Activated CD4-positive, alpha-beta memory T cell treated with anti-CD3 and anti-CD28 coated beads for 36 hours (primary cell): ENCODE measurements around the gene LAG3. TPM values are rescaled to one million over a fixed set of nuclear protein-coding genes. Genes with fewer than 3 reads are reported as not detected.

Experiments used
- CTCF ChIA-PET: fragments of 350-600 bp; sonication (Branson Sonifier 250); formaldehyde crosslinking; loops from one replicate; lab custom pipeline; 2021; ENCODE audit warnings: antibody characterized with exemption, inconsistent platforms; lab: Charles Lee
- POLR2A ChIA-PET: fragments of 350-600 bp; sonication (Branson Sonifier 250); formaldehyde crosslinking; loops from one replicate; lab custom pipeline; 2021; ENCODE audit warnings: antibody characterized with exemption; lab: Charles Lee
- DNase-seq: peaks from one replicate; pipeline ENCODE4 v3.0.0-alpha.2; 2020
- H3K27ac Mint-ChIP-seq: one replicate; pipeline ENCODE4 v1.8.0; 2021; ENCODE audit warnings: mixed read lengths
- H3K27me3 Mint-ChIP-seq: one replicate; pipeline ENCODE4 v1.8.0; 2021; ENCODE audit warnings: mixed read lengths
- H3K36me3 Mint-ChIP-seq: one replicate; pipeline ENCODE4 v1.8.0; 2021; ENCODE audit warnings: mixed read lengths
- H3K4me1 Mint-ChIP-seq: one replicate; pipeline ENCODE4 v1.8.0; 2021; ENCODE audit warnings: low read depth, mixed read lengths
- H3K4me3 Mint-ChIP-seq: one replicate; pipeline ENCODE4 v1.8.0; 2021; ENCODE audit warnings: mild to moderate bottlenecking, mixed read lengths
- H3K9me3 Mint-ChIP-seq: one replicate; pipeline ENCODE4 v1.8.0; 2021; ENCODE audit warnings: mixed read lengths
- intact Hi-C: fragments of 100-400 bp; cut with micrococcal nuclease; formaldehyde crosslinking; loops from one replicate; pipeline ENCODE4 v1.15.1; 2023
- total RNA-seq, 2 experiments: library from RNA; stranded (reverse); gene quantifications; one replicate each; pipeline ENCODE4 v1.2.3, GENCODE V29; 2021

Gene LAG3
- total RNA-seq, 2 experiments from 2014 or later: 169 to 172 TPM

DNA sequence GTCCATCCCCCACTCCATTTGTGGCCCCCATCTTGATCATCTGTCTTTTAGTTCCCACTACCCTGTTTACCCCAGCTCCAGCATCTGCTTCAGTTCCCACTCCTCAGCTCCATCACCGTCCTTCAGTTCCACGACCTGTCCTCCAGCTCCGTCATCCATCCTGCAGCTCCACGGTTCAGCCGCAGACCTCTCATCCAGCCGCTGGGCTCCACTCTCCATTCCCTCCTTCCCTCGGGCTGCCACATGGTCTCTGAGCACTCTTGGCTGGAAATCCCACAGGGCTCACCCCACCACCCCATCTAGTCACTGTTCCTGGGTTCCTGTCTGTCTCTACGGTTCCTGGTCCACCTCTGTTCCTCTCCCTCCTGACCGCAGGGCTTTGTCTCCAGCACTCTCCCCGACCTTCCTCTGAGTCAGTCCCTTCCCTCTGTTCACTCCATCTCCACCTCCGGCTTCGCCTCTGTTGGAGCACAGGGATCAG lies 52.6 kb downstream of the LAG3 start:
- POLR2A ChIA-PET: interaction anchor here (1.1 kb wide), 1 partner anchor 71 kb away, joined by 3 read pairs; no protein-coding TSS in a partner anchor
- Mint-ChIP-seq H3K4me3 (no peak overlapping the region), H3K27ac (no peak overlapping the region), H3K36me3 (no peaks in the 10 kb centered on the region), H3K9me3 (no peaks in the 10 kb centered on the region), H3K27me3 (peaks cover 29% of the 10 kb centered on the region), H3K4me1 (peaks cover 30% of the 10 kb centered on the region)
- DNase-seq: no peak
- intact Hi-C loops: loop anchor here (1.0 to 5.0 kb wide), 4 partner anchors 72 to 208 kb away; partner anchors contain the start of genes MLF2 and ZNF384
- CTCF ChIA-PET: interaction anchor here (0.7 to 7.0 kb wide), 24 partner anchors 8 to 204 kb away, joined by 3 to 91 read pairs (median 6); partner anchors contain the start of genes CD4, CDCA3, COPS7A and MLF2

DNA sequence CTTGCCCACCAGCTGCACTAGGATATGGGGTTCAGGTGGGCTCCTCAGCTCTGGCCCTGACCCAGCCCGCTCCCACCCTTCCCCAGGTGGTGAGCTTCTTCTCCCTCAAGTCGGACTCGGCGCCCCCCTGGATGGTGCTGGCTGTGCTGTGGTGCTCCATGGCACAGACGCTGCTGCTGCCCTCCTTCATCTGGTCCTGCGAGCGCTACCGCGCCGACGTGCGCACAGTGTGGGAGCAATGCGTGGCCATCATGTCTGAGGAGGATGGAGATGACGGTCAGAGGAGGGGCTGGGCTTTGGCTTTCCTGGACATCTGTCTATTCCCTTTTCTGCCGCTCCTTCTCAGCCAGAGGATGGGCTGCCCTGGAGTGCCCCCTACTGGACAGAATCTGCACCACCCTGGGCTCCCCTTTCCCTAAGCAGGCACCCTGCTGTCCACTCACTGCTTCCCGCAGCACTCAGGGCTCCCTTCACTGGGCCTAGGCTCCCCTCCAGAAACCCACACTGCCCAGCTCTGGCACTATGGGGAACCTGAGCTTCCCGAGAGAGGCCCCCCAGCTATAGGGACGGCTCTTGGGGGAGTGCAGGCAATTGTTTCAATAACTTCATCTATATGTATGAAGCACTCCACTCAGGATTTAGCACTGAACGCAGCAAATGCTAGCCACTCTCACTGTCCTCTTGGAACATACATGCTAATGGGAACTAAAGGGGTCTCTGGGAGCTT lies 53.2 kb downstream of the LAG3 start:
- Mint-ChIP-seq H3K27me3 (peaks cover 29% of the 10 kb centered on the region), H3K9me3 (no peaks in the 10 kb centered on the region), H3K4me3 (no peak overlapping the region), H3K4me1 (peaks cover 30% of the 10 kb centered on the region), H3K36me3 (no peaks in the 10 kb centered on the region), H3K27ac (peak overlapping the region; percentile 16)
- intact Hi-C loops: loop anchor here (1.0 to 5.0 kb wide), 5 partner anchors 33 to 208 kb away; partner anchors contain the start of genes MLF2 and ZNF384
- peak; percentile 90 for DNase-seq
- CTCF ChIA-PET: interaction anchor here (0.6 to 7.0 kb wide), 28 partner anchors 9 to 141 kb away, joined by 3 to 91 read pairs (median 5); partner anchors contain the start of genes CD4, CDCA3, COPS7A and MLF2
- POLR2A ChIA-PET: interaction anchor here (1.1 kb wide), 1 partner anchor 72 kb away, joined by 3 read pairs; no protein-coding TSS in a partner anchor

DNA sequence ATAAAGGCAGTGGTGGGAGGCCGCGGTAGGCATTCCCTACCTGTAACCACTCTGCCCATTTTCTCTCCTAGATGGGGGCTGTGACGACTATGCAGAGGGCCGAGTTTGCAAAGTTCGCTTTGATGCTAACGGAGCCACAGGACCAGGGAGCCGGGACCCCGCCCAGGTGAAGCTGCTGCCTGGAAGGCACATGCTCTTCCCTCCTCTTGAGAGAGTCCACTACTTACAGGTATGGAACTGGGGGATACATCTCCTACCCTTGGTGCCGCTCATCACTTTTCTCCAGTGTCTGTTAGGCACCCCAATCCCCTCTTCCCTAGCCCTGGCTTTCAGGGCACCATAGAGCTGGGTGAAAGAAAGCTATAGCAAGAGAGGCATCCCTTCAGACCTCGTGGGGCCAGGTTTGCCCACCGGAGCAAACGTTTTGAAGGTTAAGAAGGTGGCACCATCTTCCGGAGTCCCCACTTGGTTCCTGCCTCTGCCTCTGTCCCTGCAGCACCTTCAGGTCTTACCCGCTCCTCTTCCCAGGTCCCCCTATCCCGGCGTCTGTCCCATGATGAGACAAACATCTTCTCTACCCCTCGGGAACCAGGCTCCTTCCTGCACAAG lies 53.9 kb downstream of the LAG3 start:
- ChIA-PET POLR2A (no interaction called here), CTCF (interaction anchor here (0.5 to 7.0 kb wide), 19 partner anchors 9 to 142 kb away, joined by 3 to 91 read pairs (median 5); partner anchors contain the start of genes CD4, CDCA3, COPS7A and MLF2)
- Mint-ChIP-seq H3K9me3 (no peaks in the 10 kb centered on the region), H3K4me3 (no peak overlapping the region), H3K27ac (no peak overlapping the region), H3K4me1 (peaks cover 24% of the 10 kb centered on the region), H3K27me3 (peaks cover 29% of the 10 kb centered on the region), H3K36me3 (no peaks in the 10 kb centered on the region)
- DNase-seq: no peak
- intact Hi-C loops: loop anchor here (2.0 to 5.0 kb wide), 3 partner anchors 33 to 209 kb away; partner anchors contain the start of gene ZNF384

DNA sequence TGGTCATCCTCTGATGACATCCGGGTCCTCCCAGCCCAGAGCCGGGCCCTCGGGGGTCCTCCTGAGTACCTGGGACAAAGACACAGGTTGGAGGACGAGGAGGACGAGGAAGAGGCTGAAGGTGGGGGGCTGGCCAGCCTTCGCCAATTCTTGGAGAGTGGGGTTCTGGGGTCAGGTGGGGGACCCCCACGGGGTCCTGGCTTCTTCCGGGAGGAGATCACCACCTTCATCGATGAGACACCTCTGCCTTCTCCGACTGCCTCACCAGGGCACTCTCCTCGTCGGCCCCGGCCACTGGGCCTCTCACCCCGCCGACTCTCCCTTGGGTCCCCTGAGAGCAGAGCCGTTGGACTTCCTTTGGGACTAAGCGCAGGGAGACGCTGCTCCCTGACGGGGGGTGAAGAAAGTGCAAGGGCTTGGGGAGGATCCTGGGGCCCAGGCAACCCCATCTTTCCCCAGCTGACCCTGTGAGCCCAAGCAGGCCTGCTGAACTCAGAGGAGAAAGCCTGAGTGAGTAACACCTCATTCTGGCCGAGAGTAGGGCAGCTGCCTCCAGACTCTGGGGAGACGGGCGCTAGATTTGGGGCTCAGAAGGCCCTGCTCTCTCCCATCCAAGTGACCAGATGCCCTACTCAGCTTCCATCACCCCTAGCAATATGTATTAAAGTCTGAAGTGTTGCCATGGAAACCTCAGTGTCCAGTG lies 54.6 kb downstream of the LAG3 start:
- CTCF ChIA-PET: interaction anchor here (0.5 to 7.0 kb wide), 13 partner anchors 8 to 143 kb away, joined by 3 to 91 read pairs (median 6); partner anchors contain the start of genes CD4, CDCA3, MLF2 and SPSB2
- DNase-seq: no peak
- peaks cover 29% of the 10 kb centered on the region for H3K27me3 Mint-ChIP-seq
- intact Hi-C loops: loop anchor here (2.0 to 5.0 kb wide), 3 partner anchors 34 to 210 kb away; partner anchors contain the start of gene ZNF384
- no peak overlapping the region for H3K27ac Mint-ChIP-seq
- no peaks in the 10 kb centered on the region for H3K9me3 Mint-ChIP-seq
- peak overlapping the region; percentile 9 for H3K4me3 Mint-ChIP-seq
- H3K36me3 Mint-ChIP-seq: no peaks in the 10 kb centered on the region
- peaks cover 21% of the 10 kb centered on the region for H3K4me1 Mint-ChIP-seq
- POLR2A ChIA-PET: no interaction called here

DNA sequence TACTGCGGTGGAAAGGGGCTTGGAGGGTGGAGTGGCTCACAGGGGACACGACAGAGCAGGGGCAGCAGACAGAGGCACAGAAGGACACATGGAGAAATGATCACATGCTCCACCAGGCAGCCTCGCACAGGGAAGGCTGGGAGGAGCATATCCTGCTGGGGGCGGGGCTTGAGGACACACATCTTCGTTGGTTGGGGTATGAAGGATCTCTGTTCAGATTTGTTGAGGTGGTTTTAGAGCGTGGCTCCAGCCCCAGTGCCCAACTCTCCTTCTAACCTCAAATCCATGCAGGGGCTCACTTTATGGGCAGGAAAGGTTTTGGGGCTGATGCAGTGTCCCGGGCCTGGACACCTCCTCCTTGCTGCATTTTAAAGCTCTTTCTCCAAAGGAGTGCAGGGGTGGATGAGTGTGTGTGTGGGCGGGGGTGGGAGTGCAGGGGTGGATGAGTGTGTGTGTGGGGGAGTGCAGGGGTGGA lies 55.2 kb downstream of the LAG3 start:
- CTCF ChIA-PET: interaction anchor here (1.1 to 2.8 kb wide), 6 partner anchors 15 to 74 kb away, joined by 3 to 16 read pairs (median 3); partner anchors contain the start of gene MLF2
- Mint-ChIP-seq H3K9me3 (no peaks in the 10 kb centered on the region), H3K4me1 (peaks cover 19% of the 10 kb centered on the region), H3K27me3 (peaks cover 29% of the 10 kb centered on the region), H3K4me3 (peak overlapping the region; percentile 9), H3K36me3 (no peaks in the 10 kb centered on the region), H3K27ac (no peak overlapping the region)
- peak; percentile 73 for DNase-seq
- POLR2A ChIA-PET: no interaction called here
- intact Hi-C loops: loop anchor here (2.0 to 5.0 kb wide), 3 partner anchors 35 to 210 kb away; partner anchors contain the start of gene ZNF384

Other genes starting within 250 kb of the LAG3 start
- 1,000 to 10,000 TPM; 5,823 to 5,836 TPM for gene GAPDH, start 238.0 kb upstream of the LAG3 start, total RNA-seq
- gene IFFO1, start 216.5 kb upstream of the LAG3 start, total RNA-seq: 10 to 100 TPM; 10.9 to 12.4 TPM
- 10 to 100 TPM; 74.9 to 82.2 TPM for gene NOP2, start 204.2 kb upstream of the LAG3 start, total RNA-seq
- 100 to 1,000 TPM; 302 to 305 TPM for gene CHD4, start 165.1 kb upstream of the LAG3 start, total RNA-seq
- 1 to 10 TPM; 4.7 to 4.8 TPM for gene LPAR5, start 136.6 kb upstream of the LAG3 start, total RNA-seq
- 1 to 10 TPM in 1 of 2 experiments, under 1 TPM in 1; 0.63 to 1.2 TPM for gene ACRBP, start 125.1 kb upstream of the LAG3 start, total RNA-seq
- gene ING4, start 109.4 kb upstream of the LAG3 start, total RNA-seq: 10 to 100 TPM; 13.8 to 15.2 TPM
- gene ZNF384, start 83.1 kb upstream of the LAG3 start, total RNA-seq: 10 to 100 TPM; 55.3 to 56.3 TPM
- under 1 TPM; 0.17 to 0.44 TPM for gene PIANP, start 71.7 kb upstream of the LAG3 start, total RNA-seq
- gene COPS7A, start 48.5 kb upstream of the LAG3 start, total RNA-seq: 10 to 100 TPM; 37.6 to 39.4 TPM
- 100 to 1,000 TPM; 140 to 141 TPM for gene MLF2, start 19.4 kb upstream of the LAG3 start, total RNA-seq
- 100 to 1,000 TPM; 104 to 109 TPM for gene PTMS, start 6.2 kb upstream of the LAG3 start, total RNA-seq
- gene CD4, start 17.0 kb downstream of the LAG3 start, total RNA-seq: 100 to 1,000 TPM; 290 to 300 TPM
- under 1 TPM in 1 of 2 experiments, not detected in 1; 0.31 TPM for gene GPR162, start 49.3 kb downstream of the LAG3 start, total RNA-seq
- 1 to 10 TPM; 2.5 to 2.7 TPM for gene P3H3, start 55.9 kb downstream of the LAG3 start, total RNA-seq
- under 1 TPM; 0.22 to 0.78 TPM for gene GNB3, start 68.4 kb downstream of the LAG3 start, total RNA-seq
- 10 to 100 TPM; 80.3 to 87.8 TPM for gene CDCA3, start 78.8 kb downstream of the LAG3 start, total RNA-seq
- gene USP5, start 79.6 kb downstream of the LAG3 start, total RNA-seq: 100 to 1,000 TPM; 125 to 130 TPM
- 1,000 to 10,000 TPM; 1,432 to 1,495 TPM for gene TPI1, start 95.0 kb downstream of the LAG3 start, total RNA-seq
- 1 to 10 TPM; 3.8 to 4.7 TPM for gene SPSB2, start 100.8 kb downstream of the LAG3 start, total RNA-seq
- gene LRRC23, start 132.3 kb downstream of the LAG3 start, total RNA-seq: 1 to 10 TPM; 6.8 to 7.8 TPM
- gene ENO2, start 142.1 kb downstream of the LAG3 start, total RNA-seq: 100 to 1,000 TPM; 185 to 193 TPM
- gene ATN1, start 155.4 kb downstream of the LAG3 start, total RNA-seq: 10 to 100 TPM; 34.8 to 37.8 TPM
- gene RNU7-1, start 171.3 kb downstream of the LAG3 start, total RNA-seq: not detected
- gene C12orf57, start 171.5 kb downstream of the LAG3 start, total RNA-seq: 100 to 1,000 TPM; 257 to 272 TPM
- 100 to 1,000 TPM; 321 to 324 TPM for gene PTPN6, start 178.8 kb downstream of the LAG3 start, total RNA-seq
- 100 to 1,000 TPM; 334 to 346 TPM for gene PHB2, start 198.1 kb downstream of the LAG3 start, total RNA-seq
- gene EMG1, start 198.4 kb downstream of the LAG3 start, total RNA-seq: 10 to 100 TPM; 76.5 to 81.5 TPM
- gene LPCAT3, start 246.0 kb downstream of the LAG3 start, total RNA-seq: 10 to 100 TPM; 18.3 to 20.5 TPM